IMR-90 (cell line): ENCODE measurements around the gene PHEX. TPM values are rescaled to one million over a fixed set of nuclear protein-coding genes. Genes with fewer than 3 reads are reported as not detected.

Experiments used
- ATAC-seq: fragments of 200-7000 bp; cut with Tn5 transposase; 2 replicates; pipeline ENCODE4 v1.9.1; 2020; ENCODE audit warnings: low read depth, mild to moderate bottlenecking, moderate library complexity
- BruUV-seq: library from RNA; stranded (reverse); fragments of 400-500 nt; replicated peaks from 2 replicates; lab custom pipeline; 2021; lab: Mats Ljungman, UMichigan
- CTCF ChIA-PET: fragments of 300-600 bp; formaldehyde crosslinking; extraction: SDS; loops from one replicate; lab custom pipeline; 2021; ENCODE audit warnings: antibody characterized with exemption; lab: Yijun Ruan, JAX
- POLR2A ChIA-PET: fragments of 300-600 bp; sonication (Branson Sonifier 250); formaldehyde crosslinking; loops from one replicate; lab custom pipeline; 2022; ENCODE audit warnings: antibody characterized with exemption; ENCODE audit not compliant: unreplicated experiment; lab: Charles Lee
- DNase-seq: peaks from one replicate; pipeline ENCODE4 v3.0.0; 2013
- H2AFZ ChIP-seq: replicated peaks from 2 replicates; pipeline ENCODE3; 2013; ENCODE audit warnings: low read length, mild to moderate bottlenecking; ENCODE audit not compliant: poor library complexity
- H2AK5ac ChIP-seq: 2 replicates; pipeline ENCODE4 v1.6.1; 2013; ENCODE audit warnings: low read depth, low read length, inconsistent platforms
- H2AK9ac ChIP-seq: replicated peaks from 2 replicates; pipeline ENCODE3; 2013; ENCODE audit warnings: mild to moderate bottlenecking, low read depth, low read length, moderate library complexity; ENCODE audit not compliant: poor library complexity
- H2BK120ac ChIP-seq: 2 replicates; pipeline ENCODE4 v1.6.1; 2013; ENCODE audit warnings: low read depth, low read length, inconsistent platforms
- H2BK15ac ChIP-seq: 3 replicates; pipeline ENCODE4 v1.6.1; 2013; ENCODE audit warnings: low read depth, low read length, inconsistent platforms
- H2BK20ac ChIP-seq: 2 replicates; pipeline ENCODE4 v1.6.1; 2013; ENCODE audit warnings: low read depth, mild to moderate bottlenecking, inconsistent platforms, low read length, moderate library complexity
- H2BK5ac ChIP-seq: 2 replicates; pipeline ENCODE4 v1.6.1; 2013; ENCODE audit warnings: mild to moderate bottlenecking, low read depth, low read length, inconsistent platforms; ENCODE audit not compliant: poor library complexity, severe bottlenecking
- H3K14ac ChIP-seq: replicated peaks from 2 replicates; pipeline ENCODE4 v1.6.1; 2013; ENCODE audit warnings: low read depth, low read length, inconsistent platforms
- H3K18ac ChIP-seq: 2 replicates; pipeline ENCODE4 v1.6.1; 2013; ENCODE audit warnings: low read depth, low read length, control low read depth
- H3K23ac ChIP-seq: 2 replicates; pipeline ENCODE4 v1.6.1; 2013; ENCODE audit warnings: low read depth, low read length, inconsistent platforms
- H3K27ac ChIP-seq: 2 replicates; pipeline ENCODE4 v1.5.1; 2013; ENCODE audit warnings: mild to moderate bottlenecking, control low read depth, low read length; ENCODE audit not compliant: insufficient read depth
- H3K27me3 ChIP-seq: 2 replicates; pipeline ENCODE4 v1.6.1; 2013; ENCODE audit warnings: low read length; ENCODE audit not compliant: control insufficient read depth, insufficient read depth
- H3K36me3 ChIP-seq: 2 replicates; pipeline ENCODE4 v1.6.1; 2013; ENCODE audit warnings: low read length, mixed read lengths; ENCODE audit not compliant: control insufficient read depth, insufficient read depth
- H3K4ac ChIP-seq: 2 replicates; pipeline ENCODE4 v1.6.1; 2013; ENCODE audit warnings: low read depth, low read length, inconsistent platforms
- H3K4me1 ChIP-seq: 2 replicates; pipeline ENCODE4 v1.6.1; 2013; ENCODE audit warnings: low read length, mixed read lengths; ENCODE audit not compliant: control insufficient read depth, insufficient read depth
- H3K4me2 ChIP-seq: 2 replicates; pipeline ENCODE4 v1.6.1; 2013; ENCODE audit warnings: low read depth, mild to moderate bottlenecking, control low read depth, low read length, moderate library complexity
- H3K4me3 ChIP-seq: 2 replicates; pipeline ENCODE4 v1.5.1; 2013; ENCODE audit warnings: low read depth, mild to moderate bottlenecking, control low read depth, low read length, moderate library complexity; ENCODE audit not compliant: insufficient read depth
- H3K56ac ChIP-seq: 2 replicates; pipeline ENCODE4 v1.6.1; 2013; ENCODE audit warnings: low read length, inconsistent platforms; ENCODE audit not compliant: insufficient read depth; ENCODE audit errors: extremely low read depth
- H3K79me1 ChIP-seq, 2 experiments: 2 replicates each; pipeline ENCODE4 v1.6.1; 2013; ENCODE audit warnings: low read length in 2 of 2, inconsistent platforms in 1 of 2, low read depth in 1 of 2
- H3K9ac ChIP-seq: 2 replicates; pipeline ENCODE4 v1.6.1; 2013; ENCODE audit warnings: low read depth, low read length, control low read depth
- H3K9me1 ChIP-seq: 2 replicates; pipeline ENCODE4 v1.6.1; 2013; ENCODE audit warnings: low read length, inconsistent platforms; ENCODE audit not compliant: insufficient read depth
- H3K9me3 ChIP-seq: 2 replicates; pipeline ENCODE4 v1.6.1; 2013; ENCODE audit warnings: low read length; ENCODE audit not compliant: control insufficient read depth, insufficient read depth
- H4K20me1 ChIP-seq: 2 replicates; pipeline ENCODE4 v1.6.1; 2013; ENCODE audit warnings: low read length, inconsistent platforms; ENCODE audit not compliant: insufficient read depth
- H4K5ac ChIP-seq: 2 replicates; pipeline ENCODE4 v1.6.1; 2013; ENCODE audit warnings: mild to moderate bottlenecking, low read depth, low read length, control low read depth
- H4K8ac ChIP-seq, 2 experiments: 2 replicates each; pipeline ENCODE4 v1.6.1; 2013; ENCODE audit warnings: low read depth in 2 of 2, low read length in 2 of 2, control low read depth in 1 of 2, inconsistent platforms in 1 of 2
- H4K91ac ChIP-seq: 2 replicates; pipeline ENCODE4 v1.6.1; 2013; ENCODE audit warnings: low read depth, low read length, inconsistent platforms; ENCODE audit not compliant: insufficient read depth
- BHLHE40 ChIP-seq: fragments of 150-350 bp; IDR thresholded peaks from 2 replicates; pipeline ENCODE4 v1.6.1; 2016; ENCODE audit warnings: mild to moderate bottlenecking, low read depth, low read length
- CEBPB ChIP-seq: IDR thresholded peaks from 2 replicates; pipeline ENCODE4 v1.6.1; 2012; ENCODE audit warnings: low read depth, low read length, improper control_type of control experiment
- CHD1 ChIP-seq: IDR thresholded peaks from 2 replicates; pipeline ENCODE4 v1.6.1; 2012; ENCODE audit warnings: low read depth, low read length, improper control_type of control experiment
- CTCF ChIP-seq: conservative IDR thresholded peaks from 2 replicates; pipeline ENCODE4 v1.5.1; 2012; ENCODE audit warnings: mild to moderate bottlenecking, low read depth, low read length, improper control_type of control experiment
- FOS ChIP-seq: fragments of 150-350 bp; IDR thresholded peaks from 2 replicates; pipeline ENCODE4 v1.6.1; 2016; ENCODE audit warnings: low read depth, low read length
- MAFK ChIP-seq: IDR thresholded peaks from 2 replicates; pipeline ENCODE4 v1.6.1; 2012; ENCODE audit warnings: low read depth, low read length, improper control_type of control experiment
- MAZ ChIP-seq: IDR thresholded peaks from 2 replicates; pipeline ENCODE4 v1.6.1; 2012; ENCODE audit warnings: low read depth, mild to moderate bottlenecking, low read length, improper control_type of control experiment, moderate library complexity, borderline replicate concordance
- MXI1 ChIP-seq: IDR thresholded peaks from 2 replicates; pipeline ENCODE4 v1.6.1; 2012; ENCODE audit warnings: low read depth, mild to moderate bottlenecking, low read length, moderate library complexity, borderline replicate concordance
- POLR2A ChIP-seq: IDR thresholded peaks from 2 replicates; pipeline ENCODE4 v1.6.1; 2012; ENCODE audit warnings: mild to moderate bottlenecking, low read depth, low read length
- RCOR1 ChIP-seq: IDR thresholded peaks from 2 replicates; pipeline ENCODE4 v1.6.1; 2012; ENCODE audit warnings: mild to moderate bottlenecking, low read length, improper control_type of control experiment; ENCODE audit not compliant: insufficient replicate concordance
- USF2 ChIP-seq: fragments of 150-350 bp; IDR thresholded peaks from 2 replicates; pipeline ENCODE4 v1.6.1; 2017; ENCODE audit warnings: mild to moderate bottlenecking, antibody characterized with exemption, low read length, low read depth
- WGBS, 2 experiments: methylation state at CpG; one replicate each; pipeline versions ENCODE4 v1.1.5 to v1.1.7; 2013; ENCODE audit warnings: missing lambda C conversion rate in 2 of 2; ENCODE audit not compliant: insufficient read length in 1 of 2; ENCODE audit errors: extremely low coverage in 2 of 2; 5-methylcytosine and 5-hydroxymethylcytosine counted together
- dilution Hi-C: fragments of 300-500 bp; cut with HindIII; formaldehyde crosslinking; loops from one replicate; pipeline ENCODE4 v1.14.3; 2018; ENCODE audit warnings: low sequenced_read_pairs; ENCODE audit not compliant: unreplicated experiment
- in situ Hi-C: fragments of 300-500 bp; cut with MboI; formaldehyde crosslinking; loops from 3 replicates; pipeline ENCODE4 v1.14.3; 2019; ENCODE audit warnings: low sequenced_read_pairs, inconsistent platforms, mixed read lengths
- intact Hi-C: fragments of 100-400 bp; cut with micrococcal nuclease; formaldehyde crosslinking; loops from 2 replicates; pipeline ENCODE4 v1.10.0; 2022
- polyA plus RNA-seq, 3 experiments: library from polyadenylated mRNA; depleted of rRNA; stranded (reverse); fragments of >200 nt; gene quantifications; 2 replicates each; pipeline ENCODE4 v1.2.3, GENCODE V29; 2012; ENCODE audit warnings: low replicate concordance in 1 of 3
- total RNA-seq: library from RNA; depleted of rRNA; stranded (reverse); fragments of >200 nt; gene quantifications from 2 replicates; pipeline ENCODE4 v1.2.3, GENCODE V29; 2012

PHEX gene
- total and polyA plus RNA-seq, 2 of the 4 experiments (the other 2 are of a cell fraction): 0.10 to 0.18 TPM

- no peaks in the 10 kb centered on the region for H3K9me1 ChIP-seq
- H3K4me1 ChIP-seq: no peaks in the 10 kb centered on the region
- H2BK20ac ChIP-seq: no peak overlapping the region
- no peaks in the 10 kb centered on the region for H3K79me1 ChIP-seq
- ChIA-PET CTCF (no interaction called here), POLR2A (no interaction called here)
- ATAC-seq: no peak
- no peak overlapping the region for H2AK9ac ChIP-seq
- in situ Hi-C loops: no loop called here
- no peaks in the 10 kb centered on the region; the same call in 1 of the 2 replicates for H3K27me3 ChIP-seq
- H3K36me3 ChIP-seq: no peaks in the 10 kb centered on the region
- H4K91ac ChIP-seq: no peak overlapping the region
- H2AFZ ChIP-seq: no peak overlapping the region
- dilution Hi-C loops: no loop called here
- no peak overlapping the region for H3K14ac ChIP-seq
- intact Hi-C loops: no loop called here
- H4K5ac ChIP-seq: no peak overlapping the region
- H4K20me1 ChIP-seq: no peaks in the 10 kb centered on the region
- no peak overlapping the region for H3K4ac ChIP-seq
- no peak for DNase-seq
- H2BK15ac ChIP-seq: no peak overlapping the region
- no peak overlapping the region for H2BK120ac ChIP-seq
- H3K18ac ChIP-seq: no peak overlapping the region
- BruUV-seq: no TSS peak
- H3K4me3 ChIP-seq: no peak overlapping the region
- no peaks in the 10 kb centered on the region for H3K9me3 ChIP-seq
- 70% methylated on average over 2 of the region's 2 CpGs; no CpG with 5 or more reads in 1 of the 2 experiments for WGBS, 2 experiments
- no peak overlapping the region for H3K27ac ChIP-seq
- no peak overlapping the region for H3K23ac ChIP-seq
- H3K9ac ChIP-seq: no peak overlapping the region
- no peak overlapping the region for H2AK5ac ChIP-seq
- H2BK5ac ChIP-seq: no peak overlapping the region
- H3K4me2 ChIP-seq: no peak overlapping the region
- TF ChIP-seq MAZ: no peak
- TF ChIP-seq RCOR1: no peak
- TF ChIP-seq MAFK: no peak
- no peak for TF ChIP-seq USF2
- no peak for TF ChIP-seq CHD1
- TF ChIP-seq CEBPB: no peak
- TF ChIP-seq FOS: no peak
- TF ChIP-seq POLR2A: no peak
- no peak for TF ChIP-seq CTCF
- no peak for TF ChIP-seq MXI1
- no peak for TF ChIP-seq BHLHE40
- no peak overlapping the region for H3K56ac ChIP-seq
- H4K8ac ChIP-seq: no peak overlapping the region
Measured at GRCh38 chrX:22024577-22024976, 7.5 kb upstream of the PHEX start.
